Activated CD8-positive, alpha-beta memory T cell treated with anti-CD3 and anti-CD28 coated beads, Interleukin-2, amount 50 U/mL, for 48 hours (primary cell): ENCODE measurements around the gene TTLL1.

Source experiments
- DNase-seq: peaks from one replicate; pipeline ENCODE4 v3.0.0-alpha.2; 2020

TTLL1 gene

GRCh38 chr22:42990131-42990838, 98.9 kb downstream of the TTLL1 start:
- no peak for DNase-seq
